ENCODE measurements around the gene TLR1.

- TF ChIP-seq POLR2AphosphoS5 (IDR thresholded peaks at IDR 0.05): no peak
- TF ChIP-seq, protein P1, sequence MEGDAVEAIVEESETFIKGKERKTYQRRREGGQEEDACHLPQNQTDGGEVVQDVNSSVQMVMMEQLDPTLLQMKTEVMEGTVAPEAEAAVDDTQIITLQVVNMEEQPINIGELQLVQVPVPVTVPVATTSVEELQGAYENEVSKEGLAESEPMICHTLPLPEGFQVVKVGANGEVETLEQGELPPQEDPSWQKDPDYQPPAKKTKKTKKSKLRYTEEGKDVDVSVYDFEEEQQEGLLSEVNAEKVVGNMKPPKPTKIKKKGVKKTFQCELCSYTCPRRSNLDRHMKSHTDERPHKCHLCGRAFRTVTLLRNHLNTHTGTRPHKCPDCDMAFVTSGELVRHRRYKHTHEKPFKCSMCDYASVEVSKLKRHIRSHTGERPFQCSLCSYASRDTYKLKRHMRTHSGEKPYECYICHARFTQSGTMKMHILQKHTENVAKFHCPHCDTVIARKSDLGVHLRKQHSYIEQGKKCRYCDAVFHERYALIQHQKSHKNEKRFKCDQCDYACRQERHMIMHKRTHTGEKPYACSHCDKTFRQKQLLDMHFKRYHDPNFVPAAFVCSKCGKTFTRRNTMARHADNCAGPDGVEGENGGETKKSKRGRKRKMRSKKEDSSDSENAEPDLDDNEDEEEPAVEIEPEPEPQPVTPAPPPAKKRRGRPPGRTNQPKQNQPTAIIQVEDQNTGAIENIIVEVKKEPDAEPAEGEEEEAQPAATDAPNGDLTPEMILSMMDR (IDR thresholded peaks at IDR 0.05; ENCODE audit: poor library complexity, severe bottlenecking): no peak
- no peak for TF ChIP-seq RAD21 (conservative IDR thresholded peaks at IDR 0.05)
- TF ChIP-seq EZH2 (IDR thresholded peaks at IDR 0.05; ENCODE audit: borderline replicate concordance, insufficient read depth, low read length, poor library complexity, severe bottlenecking): no peak
These were observed 1.0 kb upstream of the TLR1 start for GRCh38 chr4:38805530-38806145.

Data from neural cell (in vitro differentiated cells).